Neural crest cell (in vitro differentiated cells): ENCODE results near the gene CAGE1. TPM values are rescaled to one million over a fixed set of nuclear protein-coding genes. Genes with fewer than 3 reads are reported as not detected.

Source experiments
- DNase-seq: peaks from one replicate; pipeline ENCODE4 v3.0.0; 2021; ENCODE audit warnings: low read depth, mixed read lengths, low spot score
- H3K27ac Mint-ChIP-seq: one replicate; pipeline ENCODE4 v1.8.0; 2021; ENCODE audit warnings: mild to moderate bottlenecking, mixed read lengths; ENCODE audit not compliant: unreplicated experiment
- H3K27me3 Mint-ChIP-seq: 2 replicates; pipeline ENCODE4 v1.8.0; 2021; ENCODE audit warnings: low read depth, mild to moderate bottlenecking, mixed read lengths
- H3K36me3 Mint-ChIP-seq: 2 replicates; pipeline ENCODE4 v1.8.0; 2021; ENCODE audit warnings: low read depth, mild to moderate bottlenecking, mixed read lengths
- H3K4me1 Mint-ChIP-seq: 2 replicates; pipeline ENCODE4 v1.8.0; 2021; ENCODE audit warnings: mixed read lengths
- H3K4me3 Mint-ChIP-seq: one replicate; pipeline ENCODE4 v1.8.0; 2021; ENCODE audit warnings: mild to moderate bottlenecking, mixed read lengths
- H3K9me3 Mint-ChIP-seq: 2 replicates; pipeline ENCODE4 v1.8.0; 2021; ENCODE audit warnings: mixed read lengths
- total RNA-seq: library from RNA; stranded (reverse); gene quantifications from 2 replicates; pipeline ENCODE4 v1.2.1, GENCODE V29; 2021
- TF ChIP-seq, protein P1 (sequence below): fragments of 200-600 bp; sonication (generic); conservative IDR thresholded peaks from 2 replicates; pipeline ENCODE4 v1.5.0; 2021; ENCODE audit warnings: antibody characterized with exemption, mild to moderate bottlenecking

CAGE1 gene
- total RNA-seq, 1 donor from 2014 or later, result 0.16 TPM

DNA sequence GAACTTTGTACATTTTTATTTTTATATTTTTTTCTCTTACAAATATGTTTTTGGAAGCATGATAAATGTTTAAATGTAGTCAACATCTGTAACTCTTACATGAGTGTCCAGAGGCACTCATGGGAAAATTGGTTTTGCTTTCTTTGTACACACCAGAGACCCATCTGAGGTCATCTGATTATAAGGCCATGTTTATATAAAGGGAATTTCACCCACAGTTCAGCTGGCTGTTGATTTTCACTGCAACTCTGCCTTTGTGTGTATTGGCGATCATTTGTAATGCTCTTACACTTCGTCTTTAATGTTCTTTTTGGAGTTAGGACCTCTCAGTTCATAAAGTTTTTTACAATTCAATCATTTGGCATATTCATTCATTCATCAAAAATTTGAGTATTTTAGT lies 28.1 kb upstream of the CAGE1 start:
- no peak overlapping the region for H3K4me3 Mint-ChIP-seq
- TF ChIP-seq, protein P1, sequence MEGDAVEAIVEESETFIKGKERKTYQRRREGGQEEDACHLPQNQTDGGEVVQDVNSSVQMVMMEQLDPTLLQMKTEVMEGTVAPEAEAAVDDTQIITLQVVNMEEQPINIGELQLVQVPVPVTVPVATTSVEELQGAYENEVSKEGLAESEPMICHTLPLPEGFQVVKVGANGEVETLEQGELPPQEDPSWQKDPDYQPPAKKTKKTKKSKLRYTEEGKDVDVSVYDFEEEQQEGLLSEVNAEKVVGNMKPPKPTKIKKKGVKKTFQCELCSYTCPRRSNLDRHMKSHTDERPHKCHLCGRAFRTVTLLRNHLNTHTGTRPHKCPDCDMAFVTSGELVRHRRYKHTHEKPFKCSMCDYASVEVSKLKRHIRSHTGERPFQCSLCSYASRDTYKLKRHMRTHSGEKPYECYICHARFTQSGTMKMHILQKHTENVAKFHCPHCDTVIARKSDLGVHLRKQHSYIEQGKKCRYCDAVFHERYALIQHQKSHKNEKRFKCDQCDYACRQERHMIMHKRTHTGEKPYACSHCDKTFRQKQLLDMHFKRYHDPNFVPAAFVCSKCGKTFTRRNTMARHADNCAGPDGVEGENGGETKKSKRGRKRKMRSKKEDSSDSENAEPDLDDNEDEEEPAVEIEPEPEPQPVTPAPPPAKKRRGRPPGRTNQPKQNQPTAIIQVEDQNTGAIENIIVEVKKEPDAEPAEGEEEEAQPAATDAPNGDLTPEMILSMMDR, result no peak
- H3K36me3 Mint-ChIP-seq, result peaks cover 7% of the 10 kb centered on the region
- no peaks in the 10 kb centered on the region for H3K9me3 Mint-ChIP-seq
- H3K27ac Mint-ChIP-seq, result no peak overlapping the region
- H3K27me3 Mint-ChIP-seq, result no peaks in the 10 kb centered on the region
- H3K4me1 Mint-ChIP-seq, result no peaks in the 10 kb centered on the region
- DNase-seq, result no peak

DNA sequence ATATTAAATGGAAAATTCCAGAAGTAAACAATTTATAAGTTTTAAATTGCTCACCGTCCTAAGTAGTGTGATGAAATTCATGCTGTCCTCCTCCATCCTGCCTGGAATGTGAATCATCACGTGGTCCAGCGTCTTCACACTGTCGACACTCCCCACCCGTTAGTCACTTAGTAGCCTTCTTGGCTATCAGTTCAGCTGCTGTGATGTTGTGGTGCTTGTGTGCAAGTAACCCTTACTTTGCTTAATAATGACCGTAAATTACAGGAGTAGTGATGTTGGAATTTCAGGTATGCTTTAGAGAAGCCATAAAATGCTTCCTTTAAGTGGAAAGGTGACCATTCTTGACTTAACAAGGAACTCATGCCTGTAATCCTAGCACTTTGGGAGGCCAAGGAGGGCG lies 25.3 kb upstream of the CAGE1 start:
- H3K27ac Mint-ChIP-seq, result no peak overlapping the region
- DNase-seq, result no peak
- H3K27me3 Mint-ChIP-seq, result no peaks in the 10 kb centered on the region
- H3K4me1 Mint-ChIP-seq, result no peaks in the 10 kb centered on the region
- H3K36me3 Mint-ChIP-seq, result peaks cover 4% of the 10 kb centered on the region
- H3K4me3 Mint-ChIP-seq, result no peak overlapping the region
- TF ChIP-seq, protein P1, result no peak
- H3K9me3 Mint-ChIP-seq, result no peaks in the 10 kb centered on the region

DNA sequence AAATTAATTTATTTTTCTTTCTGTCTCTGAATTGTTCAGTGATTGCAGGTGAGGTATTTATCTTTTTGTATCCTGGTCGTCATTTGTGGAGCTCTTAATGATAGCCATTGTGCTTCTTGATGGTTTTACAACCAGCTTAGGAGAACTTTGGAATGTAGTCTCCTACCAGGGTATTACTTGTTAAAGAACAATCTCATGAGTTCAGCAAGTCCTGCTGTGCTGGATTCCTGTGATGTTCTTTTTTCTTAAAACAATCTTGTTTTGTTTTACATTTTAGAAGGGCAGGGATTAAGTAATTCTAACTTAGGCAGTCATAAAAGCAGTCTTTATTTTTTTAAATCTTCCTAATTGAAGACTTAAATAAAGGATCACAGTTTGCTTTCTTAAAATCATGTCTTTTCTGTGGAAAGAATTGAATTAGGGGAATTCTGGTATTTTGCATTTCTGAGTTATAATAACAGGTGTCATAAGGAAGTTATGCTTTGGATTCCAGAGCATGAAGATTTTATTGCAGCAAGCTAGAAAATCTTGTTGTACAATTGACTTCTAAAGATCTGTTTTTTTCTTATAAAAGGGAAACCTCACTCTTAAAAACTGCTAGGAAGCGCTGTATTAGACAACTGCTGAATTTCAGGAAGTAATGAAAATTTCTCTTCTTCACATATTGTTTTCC lies 23.7 kb upstream of the CAGE1 start:
- no peak for DNase-seq
- Mint-ChIP-seq H3K4me1 (no peaks in the 10 kb centered on the region), H3K27me3 (no peaks in the 10 kb centered on the region), H3K9me3 (no peaks in the 10 kb centered on the region), H3K4me3 (no peak overlapping the region), H3K36me3 (peaks cover 4% of the 10 kb centered on the region), H3K27ac (no peak overlapping the region)
- TF ChIP-seq, protein P1, result no peak

DNA sequence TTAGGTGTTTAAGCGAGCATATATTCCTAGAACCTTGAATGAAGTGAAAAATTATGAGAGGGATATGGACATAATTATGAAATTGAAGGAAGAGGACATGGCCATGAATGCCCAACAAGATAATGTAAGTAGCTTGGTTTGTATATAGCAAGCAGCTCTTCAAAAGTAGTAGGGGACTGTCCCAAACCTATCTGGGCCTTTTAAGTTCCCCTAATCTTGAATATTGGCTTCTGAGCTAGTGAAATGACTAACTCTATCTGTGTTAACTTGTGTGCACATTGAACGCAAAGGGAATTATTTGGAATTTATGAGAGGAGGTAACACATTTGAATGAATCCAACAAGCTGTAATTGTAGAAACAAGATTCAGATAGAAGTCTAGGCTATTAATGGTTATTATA lies 21.8 kb upstream of the CAGE1 start:
- H3K36me3 Mint-ChIP-seq, result peaks cover 10% of the 10 kb centered on the region
- no peaks in the 10 kb centered on the region for H3K9me3 Mint-ChIP-seq

DNA sequence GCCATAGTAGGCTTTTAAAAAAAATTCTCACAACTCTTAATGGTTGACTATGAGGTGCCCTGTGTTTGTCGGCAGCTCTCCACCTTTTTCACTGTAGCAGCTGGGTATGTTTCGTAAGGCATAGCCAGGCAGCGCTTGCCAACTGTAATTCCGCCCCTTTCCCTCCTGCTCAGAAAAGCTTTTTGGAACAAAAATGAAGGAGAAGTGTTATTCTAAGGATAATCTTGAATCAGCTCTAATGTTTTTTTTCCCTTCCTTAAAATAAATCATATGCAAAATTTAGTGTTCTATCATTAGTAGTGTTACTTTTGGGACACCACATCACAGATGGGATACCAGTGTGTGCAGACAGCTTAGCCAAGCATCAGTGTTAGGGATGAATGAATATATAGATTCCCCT lies 21.3 kb upstream of the CAGE1 start:
- DNase-seq, result no peak
- Mint-ChIP-seq H3K9me3 (no peaks in the 10 kb centered on the region), H3K4me1 (no peaks in the 10 kb centered on the region), H3K36me3 (peaks cover 10% of the 10 kb centered on the region), H3K27me3 (no peaks in the 10 kb centered on the region), H3K27ac (no peak overlapping the region), H3K4me3 (no peak overlapping the region)
- TF ChIP-seq, protein P1, result no peak

More for the DNA sequence above, 21.8 kb upstream of the CAGE1 start:
- no peak overlapping the region for H3K27ac Mint-ChIP-seq
- TF ChIP-seq, protein P1, result no peak
- H3K4me3 Mint-ChIP-seq, result no peak overlapping the region
- DNase-seq, result no peak
- no peaks in the 10 kb centered on the region for H3K27me3 Mint-ChIP-seq
- no peaks in the 10 kb centered on the region for H3K4me1 Mint-ChIP-seq
